ENCODE results near the gene MACROH2A1. TPM values are rescaled to one million over a fixed set of nuclear protein-coding genes. Genes with fewer than 3 reads are reported as not detected.

Gene MACROH2A1
- total RNA-seq, 1 donor from 2014 or later = 319 TPM

DNA sequence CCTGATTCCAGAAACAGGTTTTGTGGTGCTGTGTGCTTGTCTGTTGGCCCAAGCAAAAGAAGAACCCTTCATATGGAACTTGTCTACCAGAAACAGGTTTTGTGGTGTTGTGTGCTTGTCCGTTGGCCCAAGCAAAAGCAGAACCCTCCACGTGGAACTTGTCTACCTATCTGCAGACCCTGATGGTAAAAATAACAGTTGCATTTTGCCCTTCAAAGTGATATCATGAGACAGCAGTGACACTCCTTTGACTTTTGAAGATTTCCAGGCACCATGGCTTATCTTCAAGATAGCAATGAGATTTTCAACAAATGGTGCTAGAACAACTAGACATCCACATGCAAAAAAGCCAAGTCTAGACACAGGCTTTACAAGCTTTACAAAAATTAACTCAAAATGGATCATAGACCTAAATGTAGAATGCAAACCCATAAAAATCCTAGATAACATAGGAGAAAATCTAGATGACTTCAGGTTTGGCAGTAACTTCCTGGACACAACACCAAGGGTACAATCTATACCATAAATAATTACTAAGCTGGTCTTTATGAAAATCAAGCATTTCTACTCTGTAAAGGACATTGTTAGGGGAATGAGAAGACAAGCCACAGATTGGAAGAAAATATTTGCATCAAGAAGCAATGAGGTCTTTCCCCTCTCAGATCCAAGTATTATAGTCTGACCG, 16.8 kb downstream of the MACROH2A1 start:
- Mint-ChIP-seq H3K27me3 (no peaks in the 10 kb centered on the region), H3K36me3 (ENCODE audit: insufficient read depth) (peaks cover 24% of the 10 kb centered on the region), H3K9me3 (ENCODE audit: low read depth) (no peaks in the 10 kb centered on the region), H3K4me1 (ENCODE audit: low read depth) (peaks cover 37% of the 10 kb centered on the region), H3K4me3 (ENCODE audit: low read depth) (no peak overlapping the region), H3K27ac (no peak overlapping the region)
- DNase-seq (ENCODE audit: low spot score, unreplicated experiment) = no peak
- TF ChIP-seq, protein P1, sequence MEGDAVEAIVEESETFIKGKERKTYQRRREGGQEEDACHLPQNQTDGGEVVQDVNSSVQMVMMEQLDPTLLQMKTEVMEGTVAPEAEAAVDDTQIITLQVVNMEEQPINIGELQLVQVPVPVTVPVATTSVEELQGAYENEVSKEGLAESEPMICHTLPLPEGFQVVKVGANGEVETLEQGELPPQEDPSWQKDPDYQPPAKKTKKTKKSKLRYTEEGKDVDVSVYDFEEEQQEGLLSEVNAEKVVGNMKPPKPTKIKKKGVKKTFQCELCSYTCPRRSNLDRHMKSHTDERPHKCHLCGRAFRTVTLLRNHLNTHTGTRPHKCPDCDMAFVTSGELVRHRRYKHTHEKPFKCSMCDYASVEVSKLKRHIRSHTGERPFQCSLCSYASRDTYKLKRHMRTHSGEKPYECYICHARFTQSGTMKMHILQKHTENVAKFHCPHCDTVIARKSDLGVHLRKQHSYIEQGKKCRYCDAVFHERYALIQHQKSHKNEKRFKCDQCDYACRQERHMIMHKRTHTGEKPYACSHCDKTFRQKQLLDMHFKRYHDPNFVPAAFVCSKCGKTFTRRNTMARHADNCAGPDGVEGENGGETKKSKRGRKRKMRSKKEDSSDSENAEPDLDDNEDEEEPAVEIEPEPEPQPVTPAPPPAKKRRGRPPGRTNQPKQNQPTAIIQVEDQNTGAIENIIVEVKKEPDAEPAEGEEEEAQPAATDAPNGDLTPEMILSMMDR (IDR thresholded peaks at IDR 0.05; ENCODE audit: unreplicated experiment) = no peak

DNA sequence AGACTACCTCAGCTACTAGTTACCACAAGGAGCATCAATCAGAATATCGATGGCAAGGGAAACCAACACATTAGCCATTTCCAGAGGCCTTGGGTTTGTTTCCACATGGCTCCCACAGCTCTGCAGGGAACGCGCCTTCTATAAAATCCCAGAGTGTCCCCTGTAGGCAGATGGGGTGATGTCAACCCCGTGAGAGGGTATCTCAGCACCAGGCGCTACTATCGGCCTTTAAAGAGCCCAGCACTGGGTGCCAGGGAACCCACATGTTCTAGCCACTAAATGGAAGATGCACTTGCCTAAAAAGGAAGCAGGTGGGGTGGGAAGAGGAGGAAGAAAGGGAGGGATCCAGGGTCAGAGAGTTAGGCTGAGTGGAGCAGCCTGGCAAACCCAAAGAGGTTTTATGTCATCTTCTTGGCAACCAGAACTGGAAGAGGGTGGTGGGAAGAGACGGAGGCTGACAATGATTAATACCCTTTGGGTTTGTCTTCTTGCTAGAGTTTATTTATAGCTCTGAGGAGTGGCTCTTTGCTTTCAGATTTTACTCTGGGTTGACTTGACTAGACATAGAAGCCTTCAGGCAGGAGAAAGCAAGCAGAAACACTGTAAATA, 19.9 kb downstream of the MACROH2A1 start:
- H3K27me3 Mint-ChIP-seq = no peaks in the 10 kb centered on the region
- no peak for DNase-seq (ENCODE audit: low spot score, unreplicated experiment)
- H3K9me3 Mint-ChIP-seq (ENCODE audit: low read depth) = no peaks in the 10 kb centered on the region
- peaks cover 62% of the 10 kb centered on the region for H3K4me1 Mint-ChIP-seq (ENCODE audit: low read depth)
- no peak overlapping the region for H3K4me3 Mint-ChIP-seq (ENCODE audit: low read depth)
- peak overlapping the region; percentile 39 for H3K27ac Mint-ChIP-seq
- TF ChIP-seq, protein P1 (IDR thresholded peaks at IDR 0.05; ENCODE audit: unreplicated experiment) = no peak
- H3K36me3 Mint-ChIP-seq (ENCODE audit: insufficient read depth) = peaks cover 32% of the 10 kb centered on the region

DNA sequence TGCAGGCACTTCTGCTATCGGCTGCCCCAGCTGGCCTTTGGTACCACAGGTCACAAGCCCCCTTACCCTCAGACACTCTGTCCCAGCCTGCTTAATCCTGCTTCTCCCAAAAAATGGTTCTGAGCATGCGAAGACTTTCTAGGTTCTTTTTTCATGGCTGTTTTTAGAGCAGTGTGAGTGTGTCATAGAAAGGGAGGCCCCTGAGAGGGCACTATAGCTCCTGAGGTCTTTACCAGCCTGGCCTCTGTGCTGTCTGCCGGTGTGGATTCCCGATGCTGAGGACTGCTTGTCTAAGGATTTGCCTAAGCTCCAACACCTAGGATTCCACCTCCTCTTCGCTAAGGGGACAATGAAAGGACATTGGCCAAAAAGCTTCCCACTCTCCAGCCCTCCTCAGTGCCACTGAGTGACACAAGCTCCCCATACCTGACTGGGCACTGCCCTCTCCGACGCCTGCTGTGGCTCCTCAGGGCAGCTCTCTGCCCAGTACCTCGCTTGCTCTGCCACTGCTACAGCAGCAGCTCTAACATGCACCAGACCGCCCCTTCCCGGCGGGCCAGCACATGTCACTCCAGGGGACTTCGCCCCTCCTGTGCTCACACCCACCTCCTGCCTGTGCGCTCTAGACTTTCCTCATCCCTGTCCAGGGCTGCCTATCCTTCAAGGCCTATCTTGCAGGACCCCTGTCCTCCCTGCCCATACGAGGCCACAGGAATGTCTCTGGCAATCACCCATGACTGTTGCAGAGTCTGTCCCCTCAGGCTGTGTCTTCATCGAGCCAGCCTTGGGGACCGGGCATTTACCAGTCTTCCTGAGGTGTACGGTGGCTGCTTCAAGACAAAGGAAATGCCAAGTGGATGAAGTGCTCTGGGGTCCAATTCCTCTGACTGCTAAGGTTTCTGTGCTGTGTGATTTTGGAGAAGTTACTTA, 21.0 kb downstream of the MACROH2A1 start:
- Mint-ChIP-seq H3K4me1 (ENCODE audit: low read depth) (peaks cover 70% of the 10 kb centered on the region), H3K9me3 (ENCODE audit: low read depth) (no peaks in the 10 kb centered on the region), H3K36me3 (ENCODE audit: insufficient read depth) (peaks cover 33% of the 10 kb centered on the region), H3K4me3 (ENCODE audit: low read depth) (peak overlapping the region; percentile 20), H3K27ac (peak overlapping the region; percentile 81), H3K27me3 (no peaks in the 10 kb centered on the region)
- TF ChIP-seq, protein P1 (IDR thresholded peaks at IDR 0.05; ENCODE audit: unreplicated experiment) = no peak
- no peak for DNase-seq (ENCODE audit: low spot score, unreplicated experiment)

DNA sequence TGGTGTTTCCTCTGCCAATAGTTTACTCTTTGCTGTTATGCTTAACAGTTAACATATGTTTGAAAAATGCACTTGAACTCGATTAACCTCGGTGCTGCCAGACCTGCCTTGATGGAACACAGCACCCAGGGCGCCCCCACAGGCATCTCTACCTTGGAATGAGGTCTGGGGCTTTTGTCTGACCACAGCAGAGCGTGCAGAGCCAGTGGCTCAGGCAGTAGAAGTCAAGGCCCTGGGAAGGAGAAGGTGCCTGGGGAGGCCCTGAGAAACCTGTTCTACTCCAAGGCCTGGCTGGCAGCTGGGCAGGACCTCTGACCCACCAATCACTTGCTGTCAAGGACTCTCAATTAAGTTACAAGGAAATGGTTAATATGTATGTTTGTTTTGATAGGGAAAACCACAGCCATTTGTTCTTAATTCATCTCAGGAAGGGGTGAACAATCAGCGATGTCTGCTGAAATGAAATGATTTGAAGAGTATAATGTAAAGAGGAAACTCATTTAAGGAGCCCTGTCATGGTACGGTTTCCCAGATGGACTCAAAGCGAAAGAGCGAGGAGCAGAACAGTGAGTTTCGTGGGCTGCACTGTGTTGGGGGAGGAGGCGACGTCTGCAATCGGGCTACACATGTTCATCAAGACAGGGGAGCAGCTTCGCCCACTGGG, 21.9 kb downstream of the MACROH2A1 start:
- H3K4me1 Mint-ChIP-seq (ENCODE audit: low read depth) = peaks cover 71% of the 10 kb centered on the region
- no peaks in the 10 kb centered on the region for H3K27me3 Mint-ChIP-seq
- H3K36me3 Mint-ChIP-seq (ENCODE audit: insufficient read depth) = peaks cover 26% of the 10 kb centered on the region
- peak overlapping the region; percentile 20 for H3K4me3 Mint-ChIP-seq (ENCODE audit: low read depth)
- no peak for DNase-seq (ENCODE audit: low spot score, unreplicated experiment)
- no peaks in the 10 kb centered on the region for H3K9me3 Mint-ChIP-seq (ENCODE audit: low read depth)
- TF ChIP-seq, protein P1 (IDR thresholded peaks at IDR 0.05; ENCODE audit: unreplicated experiment) = no peak
- peak overlapping the region; percentile 81 for H3K27ac Mint-ChIP-seq

Measured in progenitor cell of endocrine pancreas (in vitro differentiated cells).